ENCODE data around the gene MINK1.
"Not testable (repeated sequence)": the region's sequence is repeated elsewhere in the genome, so short reads cannot be mapped to it uniquely, and the experiment has no call there.

The MINK1 gene

GRCh38 chr17:4908301-4908700 is 75.2 kb downstream of the MINK1 start:
- H3K27ac ChIP-seq = no peak overlapping the region
- TF ChIP-seq, protein P1, sequence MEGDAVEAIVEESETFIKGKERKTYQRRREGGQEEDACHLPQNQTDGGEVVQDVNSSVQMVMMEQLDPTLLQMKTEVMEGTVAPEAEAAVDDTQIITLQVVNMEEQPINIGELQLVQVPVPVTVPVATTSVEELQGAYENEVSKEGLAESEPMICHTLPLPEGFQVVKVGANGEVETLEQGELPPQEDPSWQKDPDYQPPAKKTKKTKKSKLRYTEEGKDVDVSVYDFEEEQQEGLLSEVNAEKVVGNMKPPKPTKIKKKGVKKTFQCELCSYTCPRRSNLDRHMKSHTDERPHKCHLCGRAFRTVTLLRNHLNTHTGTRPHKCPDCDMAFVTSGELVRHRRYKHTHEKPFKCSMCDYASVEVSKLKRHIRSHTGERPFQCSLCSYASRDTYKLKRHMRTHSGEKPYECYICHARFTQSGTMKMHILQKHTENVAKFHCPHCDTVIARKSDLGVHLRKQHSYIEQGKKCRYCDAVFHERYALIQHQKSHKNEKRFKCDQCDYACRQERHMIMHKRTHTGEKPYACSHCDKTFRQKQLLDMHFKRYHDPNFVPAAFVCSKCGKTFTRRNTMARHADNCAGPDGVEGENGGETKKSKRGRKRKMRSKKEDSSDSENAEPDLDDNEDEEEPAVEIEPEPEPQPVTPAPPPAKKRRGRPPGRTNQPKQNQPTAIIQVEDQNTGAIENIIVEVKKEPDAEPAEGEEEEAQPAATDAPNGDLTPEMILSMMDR (conservative IDR thresholded peaks at IDR 0.05) = no peak
- no peak for TF ChIP-seq ZFX (IDR thresholded peaks at IDR 0.05)

GRCh38 chr17:4908711-4909496 is 75.8 kb downstream of the MINK1 start:
- TF ChIP-seq, protein P1 (conservative IDR thresholded peaks at IDR 0.05) = peak; percentile 84
- TF ChIP-seq ZFX (IDR thresholded peaks at IDR 0.05) = no peak
- no peak overlapping the region for H3K27ac ChIP-seq

GRCh38 chr17:4913994-4914393 is 80.9 kb downstream of the MINK1 start:
- TF ChIP-seq, protein P1 (conservative IDR thresholded peaks at IDR 0.05) = no peak
- no peak for TF ChIP-seq ZFX (IDR thresholded peaks at IDR 0.05)
- no peak overlapping the region for H3K27ac ChIP-seq

DNA sequence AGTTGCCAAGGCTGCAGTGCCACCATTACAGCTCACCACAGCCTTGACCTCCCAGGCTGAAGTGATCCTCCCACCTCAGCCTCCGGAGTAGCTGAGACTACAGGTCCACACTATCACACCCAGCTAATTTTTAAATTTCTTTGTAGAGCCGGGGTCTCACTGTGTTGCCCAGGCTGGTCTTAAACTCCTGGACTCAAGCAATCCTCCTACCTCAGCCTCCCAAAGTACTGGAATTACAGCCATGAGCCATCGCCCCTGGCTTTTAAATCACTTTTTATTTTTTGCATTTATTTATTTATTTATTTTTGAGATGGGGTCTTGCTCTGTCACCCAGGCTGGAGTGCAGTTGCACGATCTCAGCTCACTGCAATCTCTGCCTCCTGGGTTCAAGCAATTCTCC is 81.4 kb downstream of the MINK1 start:
- not testable (repeated sequence) for H3K27ac ChIP-seq

- no peak overlapping the region for H3K27ac ChIP-seq
- TF ChIP-seq ZFX (IDR thresholded peaks at IDR 0.05) = no peak
- TF ChIP-seq, protein P1 (conservative IDR thresholded peaks at IDR 0.05) = no peak
Observed at GRCh38 chr17:4919511-4920047, 86.4 kb downstream of the MINK1 start.

DNA sequence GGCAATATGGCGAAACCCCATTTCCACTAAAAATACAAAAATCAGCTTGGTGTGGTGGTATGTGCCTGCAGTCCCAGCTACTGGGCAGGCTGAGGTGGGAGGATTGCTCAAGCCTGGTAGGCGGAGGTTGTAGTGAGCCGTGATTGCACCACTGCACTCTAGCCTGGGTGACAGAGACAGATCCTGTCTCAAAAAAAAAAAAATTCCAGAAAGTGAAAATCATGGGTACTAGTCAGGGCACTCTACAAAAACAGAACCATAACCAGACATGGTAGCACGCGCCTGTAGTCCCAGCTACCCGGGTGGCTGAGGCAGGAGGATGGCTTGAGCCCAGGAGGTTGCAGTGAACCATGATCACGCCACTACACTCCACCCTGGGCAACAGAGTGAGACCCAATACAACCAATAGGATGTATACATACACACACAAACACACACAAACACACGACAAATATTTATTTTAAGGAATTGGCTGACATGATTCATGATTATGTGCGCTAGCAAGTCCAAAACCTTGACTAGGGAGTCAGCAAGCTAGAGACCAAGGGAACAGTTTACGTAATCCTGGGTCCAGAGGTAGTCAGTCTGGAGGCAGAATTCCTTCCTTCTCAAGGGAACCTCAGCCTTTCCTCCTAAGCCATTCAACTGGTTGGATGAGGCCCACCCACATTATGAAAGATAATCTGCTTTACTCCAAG is 87.4 kb downstream of the MINK1 start:
- H3K27ac ChIP-seq = no peak overlapping the region
- no peak for TF ChIP-seq ZFX (IDR thresholded peaks at IDR 0.05)
- TF ChIP-seq, protein P1 (conservative IDR thresholded peaks at IDR 0.05) = no peak

- no peak overlapping the region for H3K27ac ChIP-seq
- TF ChIP-seq, protein P1 (conservative IDR thresholded peaks at IDR 0.05) = no peak
- no peak for TF ChIP-seq ZFX (IDR thresholded peaks at IDR 0.05)
Observed at GRCh38 chr17:4921320-4921719, 88.2 kb downstream of the MINK1 start.

DNA sequence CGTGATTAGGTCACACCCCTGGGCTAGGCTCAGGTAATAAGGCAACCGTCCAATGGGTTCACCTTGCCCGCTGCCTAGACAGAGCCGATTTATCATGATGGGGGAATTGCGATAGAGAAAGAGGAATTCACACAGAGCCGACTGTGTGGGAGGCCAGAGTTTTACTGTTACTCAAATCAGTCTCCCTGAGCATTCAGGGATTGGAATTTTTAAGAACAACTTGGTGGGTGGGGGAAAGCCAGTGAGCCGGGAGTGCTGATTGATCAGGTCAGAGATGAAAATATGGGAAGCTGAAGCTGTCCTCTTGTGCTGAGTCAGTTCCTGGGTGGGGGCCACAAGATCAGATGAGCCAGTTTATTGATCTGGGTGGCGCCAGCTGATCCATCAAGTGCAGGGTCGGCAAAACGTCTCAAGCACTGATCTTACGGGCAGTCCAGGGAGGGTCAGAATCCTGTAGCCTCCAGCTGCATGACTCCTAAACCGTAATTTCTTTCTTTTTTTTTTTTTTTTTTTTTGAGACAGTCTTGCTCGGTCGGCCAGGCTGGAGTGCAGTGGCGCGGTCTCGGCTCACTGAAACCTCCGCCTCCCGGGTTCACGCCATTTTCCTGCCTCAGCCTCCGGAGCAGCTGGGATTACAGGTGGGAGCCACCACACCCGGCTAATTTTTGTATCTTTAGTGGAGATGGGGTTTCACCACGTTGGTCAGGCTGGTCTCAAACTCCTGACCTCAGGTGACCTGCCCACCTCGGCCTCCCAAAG is 93.6 kb downstream of the MINK1 start:
- not testable (repeated sequence) for H3K27ac ChIP-seq
